Measurements from ENCODE around the gene ACOX3. TPM values are rescaled to one million over a fixed set of nuclear protein-coding genes. Genes with fewer than 3 reads are reported as not detected.

ACOX3 gene
- total and polyA plus RNA-seq, 9 of the 15 experiments (the other 6 are each of a cell fraction or from before 2014, with no cell fraction given): 0.68 to 7.3 (median 3.7) TPM

- TF ChIP-seq NKRF (IDR thresholded peaks at IDR 0.05; ENCODE audit: borderline replicate concordance): peak; percentile 85; the same call in 1 of the 2 replicates
- 0 out of 2 replicates have a peak, but pooled peaks have one; percentile 31 for TF ChIP-seq KLF13 (tag; IDR thresholded peaks at IDR 0.05; ENCODE audit: borderline replicate concordance, low read depth)
- TF ChIP-seq HMBOX1 (IDR thresholded peaks at IDR 0.05): no peak
- TF ChIP-seq GATAD2A (IDR thresholded peaks at IDR 0.05): no peak
- no peak for TF ChIP-seq CCNT2 (IDR thresholded peaks at IDR 0.05; ENCODE audit: borderline replicate concordance, extremely low read depth, insufficient read length, low read depth, low read length)
- no peak for TF ChIP-seq RBM22 (IDR thresholded peaks at IDR 0.05; ENCODE audit: low read depth, low read length, poor library complexity, severe bottlenecking)
- no peak for TF ChIP-seq THAP12 (CRISPR knock-in tag; IDR thresholded peaks at IDR 0.05)
- no peak for TF ChIP-seq WHSC1 (IDR thresholded peaks at IDR 0.05; ENCODE audit: low read length)
- no peak for TF ChIP-seq KLF10 (CRISPR knock-in tag; IDR thresholded peaks at IDR 0.05)
- peak; percentile 94 for TF ChIP-seq GABPA (tag; conservative IDR thresholded peaks at IDR 0.05; ENCODE audit: low read depth)
- peak; percentile 99 for TF ChIP-seq ZBTB12 (CRISPR knock-in tag; IDR thresholded peaks at IDR 0.05)
- TF ChIP-seq TAL1 (IDR thresholded peaks at IDR 0.05): no peak
- no peak for TF ChIP-seq GTF3C2 (IDR thresholded peaks at IDR 0.05; ENCODE audit: borderline replicate concordance, extremely low read depth, insufficient read length)
- no peak for TF ChIP-seq PHTF2 (CRISPR knock-in tag; IDR thresholded peaks at IDR 0.05)
- TF ChIP-seq ZNF165 (CRISPR knock-in tag; IDR thresholded peaks at IDR 0.05; ENCODE audit: borderline replicate concordance): no peak
- no peak for TF ChIP-seq ZNF830 (CRISPR knock-in tag; IDR thresholded peaks at IDR 0.05)
- TF ChIP-seq DNMT1 (IDR thresholded peaks at IDR 0.05): no peak
- no peak for TF ChIP-seq SMARCC2 (IDR thresholded peaks at IDR 0.05; ENCODE audit: low read depth)
These were observed at the start of gene ACOX3, which contains the start of gene TRMT44 (continued) for GRCh38 chr4:8440492-8441311.

Measured in K562 (cell line).